Measurements from ENCODE around the gene CXorf49B.
"Not testable (repeated sequence)": the region's sequence is repeated elsewhere in the genome, so short reads cannot be mapped to it uniquely, and the experiment has no call there.

Gene CXorf49B

DNA sequence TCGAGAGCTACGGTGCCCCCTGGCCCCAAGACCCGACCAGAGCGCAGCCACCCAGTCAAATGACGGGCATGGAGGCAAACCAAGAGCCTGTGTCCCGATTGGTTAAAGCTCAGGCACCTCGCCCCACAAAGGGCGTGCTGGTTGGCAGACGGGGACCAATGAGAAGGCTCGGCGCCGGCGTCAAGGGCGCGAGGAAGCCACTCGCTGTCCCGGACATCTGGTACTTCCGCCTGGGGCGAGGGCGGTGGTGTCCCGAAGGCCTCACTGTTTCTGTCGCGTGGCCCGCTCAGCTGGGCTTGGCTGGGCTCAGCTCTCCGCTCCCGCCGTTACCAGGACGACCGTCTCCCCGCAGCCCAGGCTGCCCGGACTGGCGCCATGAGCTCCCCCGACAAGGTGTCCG is at the start of gene CXorf49B:
Gene CXorf49B (plus strand): TSS at position 301 of the 400 bp plus-strand sequence. CDS start 75 bp downstream, at position 376.
- not testable (repeated sequence) for DNase-seq

DNA sequence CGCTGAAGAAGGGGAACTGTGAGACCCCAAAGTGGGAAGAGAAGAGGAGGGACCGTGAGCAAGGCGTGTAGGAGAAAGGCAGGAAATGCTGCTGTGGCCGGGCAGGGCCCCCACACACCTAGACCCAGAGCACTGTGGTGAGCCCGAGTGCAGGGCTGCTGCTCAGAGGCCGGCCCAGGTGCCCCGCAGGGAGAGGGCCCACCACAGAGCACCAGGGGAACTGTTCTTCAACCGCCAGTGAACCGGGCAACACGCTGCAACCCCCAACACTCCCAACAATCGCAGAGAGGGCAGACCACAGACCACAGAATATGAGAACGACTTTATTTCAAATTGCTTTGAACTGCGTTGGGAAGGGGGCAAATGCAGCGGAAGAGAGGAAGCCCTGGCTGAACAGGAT is 49.1 kb upstream of the CXorf49B start:
- DNase-seq, result not testable (repeated sequence)

GRCh38 chrX:71715551-71715950 is 47.6 kb upstream of the CXorf49B start:
- DNase-seq, result not testable (repeated sequence)

DNA sequence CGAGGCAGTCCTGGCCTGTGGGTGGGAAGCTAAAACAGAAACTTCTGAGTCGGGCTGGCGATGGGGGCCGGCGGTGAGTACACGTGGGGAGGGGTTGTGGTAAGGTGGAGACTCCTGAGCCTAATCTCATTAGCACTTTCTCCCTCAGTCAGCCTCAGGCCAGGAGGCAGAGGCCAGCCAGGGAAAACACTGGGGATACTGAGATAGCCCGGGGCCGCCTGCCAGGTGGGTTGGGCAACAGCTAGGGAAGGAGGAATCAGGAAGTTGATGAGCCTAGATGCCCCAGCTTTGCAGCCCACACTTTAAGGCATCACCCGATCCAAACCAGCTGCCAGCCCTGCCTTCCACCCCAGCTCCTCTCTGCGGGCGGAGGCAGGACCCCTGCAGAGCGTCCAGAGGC is 46.8 kb upstream of the CXorf49B start:
- not testable (repeated sequence) for DNase-seq

- DNase-seq, result not testable (repeated sequence)
Measured at GRCh38 chrX:71718185-71718584, 45.0 kb upstream of the CXorf49B start, which contains the start of gene CXorf49. TSS of gene CXorf49 (minus strand) at chrX:71718285. CDS start at chrX:71718151, 134 bp downstream.

- not testable (repeated sequence) for DNase-seq
Measured at GRCh38 chrX:71719195-71719594, 44.0 kb upstream of the CXorf49B start.

DNA sequence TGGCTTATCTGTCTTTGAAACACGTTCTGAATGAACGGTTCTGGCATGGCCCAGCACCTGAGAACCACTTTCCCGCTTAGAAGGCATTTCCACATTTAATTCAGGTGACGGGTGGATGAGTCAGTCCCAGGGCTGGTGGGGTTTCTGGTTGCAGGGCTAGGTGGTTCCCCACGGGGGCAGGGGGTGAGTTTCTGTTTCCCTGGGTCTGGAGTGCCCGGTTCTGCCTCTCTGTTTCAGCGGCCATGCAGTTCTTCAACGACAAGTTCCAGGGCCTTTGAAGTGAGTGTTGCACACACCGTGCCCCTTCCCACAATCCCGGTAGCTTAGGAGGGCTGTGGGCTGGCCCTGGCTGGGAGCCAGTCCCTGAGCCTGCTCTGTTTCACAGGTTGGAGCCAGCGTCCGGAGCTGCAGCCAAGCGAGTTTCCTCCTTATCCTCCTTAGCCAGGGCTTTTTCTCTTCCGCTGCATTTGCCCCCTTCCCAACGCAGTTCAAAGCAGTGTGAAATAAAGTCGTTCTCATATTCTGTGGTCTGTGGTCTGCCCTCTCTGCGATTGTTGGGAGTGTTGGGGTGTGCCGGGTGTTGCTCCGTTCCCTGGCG is 42.8 kb upstream of the CXorf49B start:
- not testable (repeated sequence) for DNase-seq

DNA sequence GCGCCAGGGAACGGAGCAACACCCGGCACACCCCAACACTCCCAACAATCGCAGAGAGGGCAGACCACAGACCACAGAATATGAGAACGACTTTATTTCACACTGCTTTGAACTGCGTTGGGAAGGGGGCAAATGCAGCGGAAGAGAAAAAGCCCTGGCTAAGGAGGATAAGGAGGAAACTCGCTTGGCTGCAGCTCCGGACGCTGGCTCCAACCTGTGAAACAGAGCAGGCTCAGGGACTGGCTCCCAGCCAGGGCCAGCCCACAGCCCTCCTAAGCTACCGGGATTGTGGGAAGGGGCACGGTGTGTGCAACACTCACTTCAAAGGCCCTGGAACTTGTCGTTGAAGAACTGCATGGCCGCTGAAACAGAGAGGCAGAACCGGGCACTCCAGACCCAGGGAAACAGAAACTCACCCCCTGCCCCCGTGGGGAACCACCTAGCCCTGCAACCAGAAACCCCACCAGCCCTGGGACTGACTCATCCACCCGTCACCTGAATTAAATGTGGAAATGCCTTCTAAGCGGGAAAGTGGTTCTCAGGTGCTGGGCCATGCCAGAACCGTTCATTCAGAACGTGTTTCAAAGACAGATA is 2.4 kb upstream of the CXorf49B start:
- not testable (repeated sequence) for DNase-seq

- DNase-seq, result not testable (repeated sequence)
Measured at GRCh38 chrX:71764832-71765231, 1.7 kb downstream of the CXorf49B start.

DNA sequence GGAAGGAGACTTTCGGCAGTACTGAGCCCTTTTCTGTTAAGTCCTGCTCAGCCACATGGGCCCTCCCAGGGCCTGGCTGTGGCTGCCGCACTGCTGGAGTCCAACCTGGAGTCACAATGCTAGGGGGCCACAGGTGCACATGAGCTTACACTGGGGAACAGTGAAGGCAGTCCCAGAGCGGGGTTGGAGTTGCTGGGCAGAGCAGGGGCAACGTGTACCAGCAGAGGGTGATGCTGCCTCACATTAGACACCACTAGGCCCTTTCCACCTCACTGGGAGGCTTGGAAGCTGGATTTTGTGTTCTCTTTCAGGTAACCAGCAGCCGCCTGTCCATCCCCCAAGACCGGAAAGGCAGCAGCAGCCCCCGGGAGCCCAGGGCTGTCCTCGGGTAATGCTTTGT is 2.5 kb downstream of the CXorf49B start:
- DNase-seq, result not testable (repeated sequence)

- DNase-seq, result not testable (repeated sequence)
Measured at GRCh38 chrX:71767134-71767533, 4.0 kb downstream of the CXorf49B start.

- DNase-seq, result not testable (repeated sequence)
Measured at GRCh38 chrX:71778322-71778721, 15.2 kb downstream of the CXorf49B start.

GRCh38 chrX:71782225-71782949 is 19.2 kb downstream of the CXorf49B start:
- DNase-seq, result not testable (repeated sequence)

GRCh38 chrX:71782950-71783299 is 19.8 kb downstream of the CXorf49B start:
- not testable (repeated sequence) for DNase-seq

DNA sequence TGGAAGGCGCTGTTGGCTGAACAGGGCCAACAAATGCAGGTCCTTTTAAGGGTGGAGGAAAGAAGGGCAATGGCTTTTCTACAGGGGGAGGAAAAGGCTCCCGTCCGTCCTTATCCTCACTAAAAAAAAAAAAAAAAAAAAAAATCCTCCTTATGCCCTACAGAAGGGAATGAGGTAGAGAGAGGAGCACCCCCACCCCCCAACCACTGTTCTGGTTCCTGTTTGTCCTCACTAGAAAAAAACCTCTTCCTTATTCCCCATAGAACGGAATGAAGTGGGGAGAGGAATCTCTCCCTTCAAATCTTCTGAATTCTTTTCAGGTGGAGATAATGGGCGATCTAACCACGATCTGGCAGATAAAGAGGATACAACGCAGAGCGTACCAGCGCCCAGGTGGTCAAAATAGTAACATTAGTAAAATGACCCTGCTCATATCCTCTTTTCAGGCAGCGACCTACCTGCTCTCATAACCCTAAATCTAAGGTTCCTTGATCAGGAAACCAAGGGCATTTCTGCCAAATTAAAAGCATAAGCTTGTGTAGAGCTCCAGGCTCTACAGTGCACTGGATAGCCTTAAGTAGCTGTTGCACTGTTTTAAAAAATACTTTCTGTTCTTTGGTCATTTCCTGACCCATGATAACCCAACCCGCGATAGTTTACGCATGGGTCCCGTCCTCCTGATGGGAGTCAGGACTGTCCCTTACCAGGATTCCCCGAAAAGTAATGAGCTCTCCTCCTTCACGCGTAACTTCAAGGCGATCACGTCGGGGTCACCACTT is 20.6 kb downstream of the CXorf49B start:
- DNase-seq, result not testable (repeated sequence)

GRCh38 chrX:71784348-71784983 is 21.3 kb downstream of the CXorf49B start:
- not testable (repeated sequence) for DNase-seq

- DNase-seq, result not testable (repeated sequence)
Measured at GRCh38 chrX:71806450-71806849, 43.3 kb downstream of the CXorf49B start.

GRCh38 chrX:71809886-71810285 is 46.7 kb downstream of the CXorf49B start:
- DNase-seq, result no peak

- DNase-seq, result no peak
Measured at GRCh38 chrX:71814123-71814912, 51.2 kb downstream of the CXorf49B start.

DNA sequence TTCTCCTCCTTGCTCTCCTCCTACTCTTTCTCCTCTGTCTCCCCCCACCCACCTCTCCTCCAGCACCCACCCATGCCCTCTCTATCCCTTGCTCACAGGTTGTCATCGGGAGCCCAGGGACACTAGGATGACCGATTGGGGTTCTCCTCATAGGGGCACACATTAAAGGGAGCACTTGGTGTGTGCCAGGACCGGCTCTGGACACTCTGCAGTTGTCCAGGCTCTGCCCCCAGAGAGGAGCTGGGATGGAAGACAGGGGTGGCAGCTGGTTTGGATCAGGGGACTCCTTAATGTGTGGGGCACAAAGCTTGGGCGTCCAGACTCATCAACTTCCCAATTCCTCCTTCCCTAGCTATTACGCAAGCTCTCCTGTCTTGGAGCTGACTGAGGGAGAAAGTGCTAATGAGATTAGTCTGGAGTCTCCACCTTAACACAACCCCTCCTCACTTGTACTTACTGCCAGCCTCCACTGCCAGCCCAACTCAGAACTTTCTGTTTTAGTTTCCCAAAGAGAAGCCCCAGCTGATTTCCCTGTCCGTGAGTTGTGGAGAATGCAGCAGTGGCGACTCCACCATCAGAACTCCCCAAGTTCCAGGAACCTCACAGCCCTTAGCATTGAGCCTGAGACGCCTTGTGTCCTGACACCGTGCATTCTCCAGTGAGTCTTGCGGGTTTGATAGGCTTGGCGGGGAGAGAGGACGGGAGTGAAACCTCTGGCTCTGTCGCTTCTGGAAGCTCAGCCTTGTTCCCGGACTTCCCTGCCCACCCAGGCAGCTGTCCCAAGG is 52.2 kb downstream of the CXorf49B start:
- DNase-seq, result no peak

GRCh38 chrX:71815906-71816156 is 52.7 kb downstream of the CXorf49B start:
- DNase-seq, result no peak
